GM23338 (cell line): ENCODE measurements around the gene CCDC57.

Source experiments
- CTCF ChIP-seq, 2 experiments: fragments of 200-600 bp in 1 of 2; sonication (generic) in 1 of 2; conservative IDR thresholded peaks; 2 replicates each; pipeline versions ENCODE4 v1.5.1 to v1.6.1; 2016 to 2017; ENCODE audit warnings: antibody characterized with exemption in 2 of 2, low read depth in 2 of 2, mild to moderate bottlenecking in 2 of 2, moderate library complexity in 1 of 2
- EZH2 ChIP-seq: fragments of 200-600 bp; sonication (generic); IDR thresholded peaks from one replicate; pipeline ENCODE4 v1.8.0; 2017; ENCODE audit warnings: antibody characterized with exemption, mild to moderate bottlenecking, low read depth; ENCODE audit not compliant: unreplicated experiment
- EZH2phosphoT487 ChIP-seq: fragments of 200-600 bp; sonication (generic); IDR thresholded peaks from one replicate; pipeline ENCODE4 v1.8.1; 2018; ENCODE audit warnings: antibody characterized with exemption; ENCODE audit not compliant: unreplicated experiment
- POLR2AphosphoS5 ChIP-seq: IDR thresholded peaks from 2 replicates; pipeline ENCODE4 v1.6.1; 2016; ENCODE audit warnings: antibody characterized with exemption, low read depth
- REST ChIP-seq: IDR thresholded peaks from one replicate; pipeline ENCODE4 v1.6.1; 2018; ENCODE audit warnings: antibody characterized with exemption; ENCODE audit not compliant: unreplicated experiment

GRCh38 chr17:82096709-82097183 lies 115.9 kb downstream of the CCDC57 start:
- TF ChIP-seq CTCF (conservative IDR thresholded peaks at IDR 0.05; ENCODE audit: low read depth in 2 of 2) (no peak), POLR2AphosphoS5 (no peak), EZH2 (no peak), REST (no peak), EZH2phosphoT487 (no peak)
